Esophagus squamous epithelium (tissue), 5 donors: ENCODE results near the gene DENND4B. TPM values are rescaled to one million over a fixed set of nuclear protein-coding genes. Genes with fewer than 3 reads are reported as not detected.
"Not testable (repeated sequence)": the region's sequence is repeated elsewhere in the genome, so short reads cannot be mapped to it uniquely, and the experiment has no call there.

ENCODE experiments used
- DNase-seq: peaks from one replicate; lab custom pipeline; 2025; lab: John Stamatoyannopoulos, UW
- H3K27ac ChIP-seq, 4 donors: fragments of 200-600 bp; sonication (generic); one replicate each; pipeline ENCODE4 v1.5.1; 2016 to 2019; ENCODE audit warnings: mild to moderate bottlenecking in 1 of 4
- H3K27me3 ChIP-seq, 4 donors: fragments of 200-600 bp; sonication (generic); 1 replicate in 3 of 4; 2 replicates in 1 of 4; pipeline versions ENCODE4 v1.5.1 to v1.6.0; 2017 to 2021; ENCODE audit warnings: antibody characterized with exemption in 1 of 4
- H3K36me3 ChIP-seq, 3 donors: fragments of 200-600 bp; sonication (generic); one replicate each; pipeline ENCODE4 v1.5.1; 2016 to 2019
- H3K4me1 ChIP-seq, 3 donors: fragments of 200-600 bp; sonication (generic); one replicate each; pipeline ENCODE4 v1.5.1; 2017 to 2019
- H3K4me3 ChIP-seq, 4 donors: fragments of 200-600 bp; sonication (generic); 1 replicate in 3 of 4; 2 replicates in 1 of 4; pipeline ENCODE4 v1.5.1; 2016 to 2019; ENCODE audit warnings: mild to moderate bottlenecking in 2 of 4, moderate library complexity in 1 of 4
- H3K9me3 ChIP-seq, 3 donors: fragments of 200-600 bp; sonication (generic); one replicate each; pipeline ENCODE4 v1.5.1; 2016 to 2019
- POLR2A ChIP-seq, 4 donors: fragments of 450-650 bp; IDR thresholded peaks; one replicate each; pipeline ENCODE4 v1.6.1; 2017; ENCODE audit warnings: antibody characterized with exemption in 4 of 4, mild to moderate bottlenecking in 4 of 4, moderate library complexity in 3 of 4
- WGBS, 2 donors: methylation state at CpG; one replicate each; pipeline ENCODE4 v1.1.5; 2018; 5-methylcytosine and 5-hydroxymethylcytosine counted together
- intact Hi-C: fragments of 100-400 bp; cut with DNase I; formaldehyde crosslinking; loops from one replicate; pipeline ENCODE4 v1.15.0; 2022
- total RNA-seq, 4 donors: library from RNA; depleted of rRNA; stranded (reverse); fragments of >200 nt; gene quantifications; one replicate each; pipeline ENCODE4 v1.1.0, GENCODE V29; 2016
- TF ChIP-seq, protein P1 (sequence below), 6 experiments: fragments of 450-650 bp in 4 of 6; fragments of 200-600 bp in 2 of 6; sonication (generic) in 2 of 6; IDR thresholded peaks; one replicate each; pipeline ENCODE4 v1.5.1; 2016 to 2019; ENCODE audit warnings: antibody characterized with exemption in 6 of 6, mild to moderate bottlenecking in 4 of 6, moderate library complexity in 4 of 6
- donor health status: DM: yes; HTN: yes; CAD: no.

Gene DENND4B
- total RNA-seq, 4 donors from 2014 or later, result 5.9 to 31.7 (median 14.1) TPM

DNA sequence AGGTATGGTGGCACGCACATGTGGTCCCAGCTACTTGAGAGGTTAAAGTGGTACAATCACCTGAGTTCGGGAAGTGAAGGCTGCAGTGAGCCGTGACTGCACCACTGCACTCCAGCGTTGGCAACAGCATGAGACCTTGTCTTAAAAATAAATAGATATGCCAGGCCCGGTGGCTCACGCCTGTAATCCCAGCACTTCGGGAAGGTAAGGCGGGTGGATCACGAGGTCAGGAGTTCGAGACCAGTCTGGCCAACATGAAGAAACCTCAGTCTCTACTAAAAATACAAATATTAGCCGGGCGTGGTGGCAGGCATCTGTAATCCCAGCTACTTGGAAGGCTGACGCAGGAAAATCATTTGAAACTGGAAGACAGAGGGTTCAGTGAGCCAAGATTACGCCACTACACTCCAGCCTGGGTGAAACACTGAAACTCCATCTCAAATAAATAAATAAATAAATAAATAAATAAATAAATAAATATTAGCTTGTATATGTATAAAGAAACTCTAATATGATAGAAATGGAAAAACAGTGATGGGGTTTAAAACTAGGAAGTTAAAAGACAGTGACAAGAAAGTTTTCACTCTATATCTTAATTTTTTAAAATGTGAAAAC lies 42.6 kb downstream of the DENND4B start:
- no peak overlapping the region for H3K4me3 ChIP-seq
- no peak for DNase-seq
- H3K9me3 ChIP-seq, result no peaks in the 10 kb centered on the region
- H3K4me1 ChIP-seq, result peaks cover 0 to 25% (median 0%) of the 10 kb centered on the region in 3 donors
- TF ChIP-seq, protein P1, sequence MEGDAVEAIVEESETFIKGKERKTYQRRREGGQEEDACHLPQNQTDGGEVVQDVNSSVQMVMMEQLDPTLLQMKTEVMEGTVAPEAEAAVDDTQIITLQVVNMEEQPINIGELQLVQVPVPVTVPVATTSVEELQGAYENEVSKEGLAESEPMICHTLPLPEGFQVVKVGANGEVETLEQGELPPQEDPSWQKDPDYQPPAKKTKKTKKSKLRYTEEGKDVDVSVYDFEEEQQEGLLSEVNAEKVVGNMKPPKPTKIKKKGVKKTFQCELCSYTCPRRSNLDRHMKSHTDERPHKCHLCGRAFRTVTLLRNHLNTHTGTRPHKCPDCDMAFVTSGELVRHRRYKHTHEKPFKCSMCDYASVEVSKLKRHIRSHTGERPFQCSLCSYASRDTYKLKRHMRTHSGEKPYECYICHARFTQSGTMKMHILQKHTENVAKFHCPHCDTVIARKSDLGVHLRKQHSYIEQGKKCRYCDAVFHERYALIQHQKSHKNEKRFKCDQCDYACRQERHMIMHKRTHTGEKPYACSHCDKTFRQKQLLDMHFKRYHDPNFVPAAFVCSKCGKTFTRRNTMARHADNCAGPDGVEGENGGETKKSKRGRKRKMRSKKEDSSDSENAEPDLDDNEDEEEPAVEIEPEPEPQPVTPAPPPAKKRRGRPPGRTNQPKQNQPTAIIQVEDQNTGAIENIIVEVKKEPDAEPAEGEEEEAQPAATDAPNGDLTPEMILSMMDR (IDR thresholded peaks at IDR 0.05), result no peak
- TF ChIP-seq POLR2A (IDR thresholded peaks at IDR 0.05), result no peak
- WGBS, 2 donors, result 82% methylated on average over 14 of the region's 14 CpGs
- intact Hi-C loops, result no loop called here
- peaks cover 0 to 49% (median 0%) of the 10 kb centered on the region in 3 donors for H3K36me3 ChIP-seq
- H3K27ac ChIP-seq, result peak overlapping the region in 1 of 4 donors; percentile 36
- no peaks in the 10 kb centered on the region for H3K27me3 ChIP-seq

DNA sequence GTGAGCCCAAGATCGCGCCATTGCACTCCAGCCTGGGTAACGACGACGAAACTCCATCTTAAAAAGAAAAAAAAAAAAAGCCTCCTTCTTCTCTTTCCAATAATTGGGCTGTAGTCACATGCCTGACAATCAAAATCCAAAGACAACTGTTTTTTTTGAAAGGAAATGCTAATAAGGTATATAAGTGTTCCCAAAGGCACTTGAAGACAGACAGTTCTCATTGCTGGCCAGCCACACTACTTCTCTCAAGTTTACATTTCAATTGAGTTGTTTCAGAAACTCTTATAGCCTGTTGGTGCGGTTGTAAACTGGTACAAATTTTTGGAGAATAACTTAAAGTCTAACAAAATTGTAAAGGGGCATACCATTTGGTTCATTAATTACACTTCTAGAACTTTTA lies 47.0 kb downstream of the DENND4B start:
- H3K36me3 ChIP-seq, result peaks cover 0 to 52% (median 0%) of the 10 kb centered on the region in 3 donors
- H3K4me3 ChIP-seq, result no peak overlapping the region
- WGBS, 2 donors, result 93 to 94% methylated on average over 6 of the region's 6 CpGs
- TF ChIP-seq, protein P1 (IDR thresholded peaks at IDR 0.05), result no peak
- TF ChIP-seq POLR2A (IDR thresholded peaks at IDR 0.05), result no peak
- no peaks in the 10 kb centered on the region for H3K9me3 ChIP-seq
- H3K27me3 ChIP-seq, result no peaks in the 10 kb centered on the region
- no peak for DNase-seq
- intact Hi-C loops, result no loop called here
- H3K4me1 ChIP-seq, result peaks cover 0 to 24% (median 10%) of the 10 kb centered on the region in 3 donors
- no peak overlapping the region for H3K27ac ChIP-seq

DNA sequence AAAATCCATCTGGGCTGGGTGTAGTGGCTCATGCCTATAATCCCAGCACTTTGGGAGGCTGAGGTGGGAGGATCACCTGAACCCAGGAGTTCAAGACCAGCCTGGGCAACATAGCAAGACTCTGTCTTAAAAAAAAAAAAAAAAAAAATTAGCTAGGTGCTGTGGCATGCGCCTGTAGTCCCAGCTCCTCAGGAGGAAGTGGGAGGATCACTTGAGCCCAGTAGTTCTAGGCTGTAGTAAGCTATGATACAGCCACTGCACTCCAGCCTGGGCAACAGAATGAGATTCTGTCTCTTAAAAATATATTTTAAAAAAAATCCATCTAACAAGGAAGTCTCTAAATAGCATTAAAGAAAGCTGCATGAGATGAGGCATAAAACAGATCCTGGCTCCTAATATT lies 50.7 kb downstream of the DENND4B start:
- WGBS, 2 donors, result 67 to 80% methylated on average over 1 of the region's 1 CpG
- H3K36me3 ChIP-seq, result peaks cover 0 to 48% (median 0%) of the 10 kb centered on the region in 3 donors
- intact Hi-C loops, H3K27ac ChIP-seq, H3K9me3 ChIP-seq, H3K4me3 ChIP-seq, H3K27me3 ChIP-seq, DNase-seq: not testable (repeated sequence)
- H3K4me1 ChIP-seq, result peaks cover 0 to 17% (median 10%) of the 10 kb centered on the region in 3 donors

DNA sequence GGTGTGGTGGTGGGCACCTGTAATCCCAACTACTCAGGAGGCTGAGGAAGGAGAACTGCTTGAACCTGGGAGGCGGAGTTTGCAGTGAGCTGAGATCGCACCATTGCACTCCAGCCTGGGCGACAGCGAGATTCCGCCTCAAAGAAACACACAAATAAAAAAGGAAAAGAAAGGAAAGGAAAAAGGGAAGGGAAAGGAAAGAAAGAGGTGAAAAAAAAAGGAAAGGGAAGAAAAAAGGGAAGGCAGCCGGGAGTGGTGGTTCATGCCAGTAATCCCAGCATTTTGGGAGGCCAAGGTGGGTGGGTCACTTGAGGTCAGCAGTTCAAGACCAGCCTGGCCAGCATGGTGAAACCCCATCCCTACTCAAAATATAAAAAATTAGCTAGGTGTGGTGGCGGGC lies 55.5 kb downstream of the DENND4B start:
- H3K9me3 ChIP-seq, intact Hi-C loops, H3K27ac ChIP-seq, H3K27me3 ChIP-seq, DNase-seq, H3K4me3 ChIP-seq: not testable (repeated sequence)
- H3K4me1 ChIP-seq, result peaks cover 0 to 27% (median 9%) of the 10 kb centered on the region in 3 donors
- 94 to 98% methylated on average over 6 to 7 of the region's 7 CpGs for WGBS, 2 donors
- H3K36me3 ChIP-seq, result peaks cover 0 to 41% (median 0%) of the 10 kb centered on the region in 3 donors

DNA sequence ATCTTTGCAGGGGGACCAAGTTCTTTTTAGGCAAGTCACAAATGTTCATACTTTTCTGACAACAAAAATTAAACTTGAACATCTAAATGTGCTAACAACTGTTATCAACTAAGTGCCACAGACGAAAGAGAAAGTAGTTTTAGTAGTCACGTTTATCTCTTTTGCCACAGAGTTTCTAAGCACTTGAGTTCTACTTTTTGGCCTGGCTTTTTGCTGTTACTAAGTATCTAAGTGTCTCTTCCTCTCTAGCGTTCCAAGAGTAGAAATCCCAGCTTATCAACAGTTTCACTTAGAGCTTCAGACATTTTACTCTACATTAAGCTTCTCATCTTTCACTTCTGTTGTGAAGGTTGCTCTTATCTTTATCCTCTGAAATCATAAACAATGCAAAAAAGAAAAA lies 58.0 kb downstream of the DENND4B start:
- Histone ChIP-seq H3K36me3 (peaks cover 0 to 26% (median 0%) of the 10 kb centered on the region in 3 donors), H3K4me1 (peaks cover 0 to 24% (median 7%) of the 10 kb centered on the region in 3 donors), H3K9me3 (no peaks in the 10 kb centered on the region), H3K27me3 (no peaks in the 10 kb centered on the region), H3K4me3 (no peak overlapping the region), H3K27ac (no peak overlapping the region)
- intact Hi-C loops, result no loop called here
- 17 to 31% methylated on average over 3 of the region's 3 CpGs for WGBS, 2 donors
- DNase-seq, result no peak
- TF ChIP-seq POLR2A (IDR thresholded peaks at IDR 0.05), result no peak
- TF ChIP-seq, protein P1 (IDR thresholded peaks at IDR 0.05), result no peak

DNA sequence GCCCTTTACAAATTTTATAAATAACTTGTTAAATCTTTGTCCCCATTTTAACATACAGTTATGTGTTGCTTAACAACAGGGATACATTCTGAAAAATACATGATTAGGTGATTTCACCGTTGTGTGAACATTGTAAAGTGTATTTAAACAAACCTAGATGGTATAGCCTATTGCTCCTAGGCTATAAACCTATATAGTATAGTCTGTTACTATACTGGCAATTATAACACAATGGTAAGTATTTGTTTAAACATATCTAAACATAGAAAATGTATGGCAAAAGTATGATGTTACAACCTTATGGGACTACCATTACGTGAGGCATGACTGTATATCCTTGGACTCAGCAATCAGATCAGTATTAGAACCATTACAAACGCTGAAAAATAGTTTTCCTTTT lies 60.4 kb downstream of the DENND4B start:
- no peak for DNase-seq
- no peaks in the 10 kb centered on the region for H3K9me3 ChIP-seq
- intact Hi-C loops, result no loop called here
- peaks cover 0 to 25% (median 0%) of the 10 kb centered on the region in 3 donors for H3K36me3 ChIP-seq
- TF ChIP-seq, protein P1 (IDR thresholded peaks at IDR 0.05), result no peak
- no peak for TF ChIP-seq POLR2A (IDR thresholded peaks at IDR 0.05)
- no peak overlapping the region for H3K4me3 ChIP-seq
- no peaks in the 10 kb centered on the region for H3K27me3 ChIP-seq
- peaks cover 8 to 39% (median 21%) of the 10 kb centered on the region in 3 donors for H3K4me1 ChIP-seq
- H3K27ac ChIP-seq, result no peak overlapping the region
- 67 to 71% methylated on average over 3 of the region's 3 CpGs for WGBS, 2 donors
